Kidney (tissue), 14 donors: ENCODE measurements around the gene PSMC6. TPM values are rescaled to one million over a fixed set of nuclear protein-coding genes. Genes with fewer than 3 reads are reported as not detected.

ENCODE experiments used
- DNase-seq, 5 donors: peaks; one replicate each; pipeline ENCODE4 v3.0.0-alpha.2; 2013 to 2020
- FAIRE-seq: peaks from 2 replicates; lab custom pipeline; 2012; peaks lifted over from hg19 to GRCh38; lab: Jason Lieb, UNC
- H3K27ac ChIP-seq, 2 donors: one replicate each; pipeline ENCODE4 v1.7.0; 2013; ENCODE audit warnings: low read depth in 2 of 2, low read length in 2 of 2, inconsistent platforms in 1 of 2
- H3K27me3 ChIP-seq: one replicate; pipeline ENCODE4 v1.7.1; 2013; ENCODE audit warnings: low read length, inconsistent platforms; ENCODE audit not compliant: control insufficient read depth, insufficient read depth
- H3K36me3 ChIP-seq, 3 donors: one replicate each; pipeline versions ENCODE4 v1.7.0 to v1.7.1; 2013; ENCODE audit warnings: low read length in 3 of 3, control low read depth in 1 of 3, inconsistent platforms in 1 of 3; ENCODE audit not compliant: insufficient read depth in 3 of 3, control insufficient read depth in 2 of 3
- H3K4me1 ChIP-seq, 3 donors: one replicate each; pipeline versions ENCODE4 v1.7.0 to v1.7.1; 2013; ENCODE audit warnings: low read length in 3 of 3, inconsistent platforms in 1 of 3, low read depth in 1 of 3; ENCODE audit not compliant: control insufficient read depth in 2 of 3, insufficient read depth in 2 of 3
- H3K4me3 ChIP-seq, 3 donors: one replicate each; pipeline versions ENCODE4 v1.7.0 to v1.8.1; 2013; ENCODE audit warnings: low read length in 3 of 3, control low read depth in 1 of 3, inconsistent platforms in 1 of 3
- H3K9ac ChIP-seq, 3 donors: one replicate each; pipeline versions ENCODE4 v1.7.0 to v1.7.1; 2013; ENCODE audit warnings: low read length in 3 of 3, control low read depth in 1 of 3, inconsistent platforms in 1 of 3
- H3K9me3 ChIP-seq, 3 donors: one replicate each; pipeline versions ENCODE4 v1.7.0 to v1.7.1; 2013; ENCODE audit warnings: low read length in 3 of 3, control low read depth in 1 of 3, inconsistent platforms in 1 of 3; ENCODE audit not compliant: control insufficient read depth in 2 of 3, insufficient read depth in 1 of 3
- intact Hi-C: fragments of 100-400 bp; cut with DNase I; formaldehyde crosslinking; loops from one replicate; pipeline ENCODE4 v1.11.1; 2022
- polyA plus RNA-seq: library from polyadenylated mRNA; stranded (reverse); fragments of 350-450 nt; fragmentation: Illumina TruSeq; extraction: RNeasy Lipid Tissue Mini Kit (QIAGEN cat#74804); gene quantifications from one replicate; pipeline ENCODE4 v1.2.3, GENCODE V29; 2014; ENCODE audit warnings: low read depth, low replicate concordance; ENCODE audit not compliant: insufficient read depth
- total RNA-seq: library from RNA; stranded (reverse); fragmentation: NEBNext Ultra II Directional; extraction: Animal tissue kit (Norgen Biotek cat#: 25700); gene quantifications from one replicate; pipeline ENCODE4 v1.2.1, GENCODE V29; 2021
- TF ChIP-seq, protein P1 (sequence below): IDR thresholded peaks from 3 replicates; pipeline ENCODE4 v1.5.1; 2012; ENCODE audit warnings: mild to moderate bottlenecking, moderate library complexity, borderline replicate concordance; ENCODE audit not compliant: insufficient read depth; ENCODE audit errors: extremely low read depth
- donor health status: control.
- donor health status: control.
- donor health status: control.
- donor health status: control.
- donor health status: control.
- donor health status: DM: yes; HTN: yes; CAD: no.
- donor health status: Normal renal cell carcinoma (clear cell type).

PSMC6 gene
- total and polyA plus RNA-seq, 2 donors from 2014 or later, result 66.3 to 81.4 TPM

DNA sequence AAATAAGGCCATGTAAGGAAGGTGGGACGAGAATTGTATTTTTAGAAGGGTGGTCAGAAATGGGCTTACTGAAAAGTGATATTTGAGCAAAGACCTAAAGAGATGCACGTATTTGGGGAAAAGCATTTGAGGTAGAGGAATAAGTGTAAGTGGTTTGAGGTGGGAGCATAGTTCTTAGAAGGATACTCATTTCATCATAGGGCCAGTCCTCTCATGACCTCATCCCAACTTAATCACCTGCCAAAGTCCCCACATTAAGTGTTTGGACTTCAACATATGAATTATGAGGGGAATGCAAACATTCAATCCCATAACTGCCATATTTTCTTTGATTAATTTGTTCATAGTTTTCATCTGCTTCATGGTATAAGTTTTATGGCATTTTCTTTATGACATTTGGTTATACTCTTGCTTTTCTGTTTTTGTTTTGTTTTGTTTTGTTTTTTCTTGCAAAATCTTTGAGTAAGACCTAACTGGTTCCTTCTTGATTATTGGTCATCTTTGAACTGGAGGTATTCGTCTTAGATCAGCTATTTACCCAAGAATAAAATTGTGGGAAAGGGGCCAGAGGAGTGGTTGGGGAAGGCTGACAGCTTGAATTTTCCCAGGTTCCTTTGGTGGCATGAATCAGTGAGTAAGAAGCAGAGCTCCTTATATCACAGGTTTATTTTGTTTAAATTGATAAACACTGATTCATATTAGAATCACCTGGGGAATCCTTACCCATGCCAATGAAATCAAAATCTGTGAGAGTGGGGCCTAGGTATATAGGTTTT is 60.2 kb downstream of the PSMC6 start:
- Histone ChIP-seq H3K9me3 (no peaks in the 10 kb centered on the region), H3K27ac (no peak overlapping the region), H3K4me1 (no peaks in the 10 kb centered on the region), H3K36me3 (peaks cover 2 to 16% (median 7%) of the 10 kb centered on the region in 3 donors), H3K27me3 (no peaks in the 10 kb centered on the region), H3K4me3 (no peak overlapping the region), H3K9ac (no peak overlapping the region)
- FAIRE-seq (no peak), DNase-seq (no peak)
- TF ChIP-seq, protein P1, sequence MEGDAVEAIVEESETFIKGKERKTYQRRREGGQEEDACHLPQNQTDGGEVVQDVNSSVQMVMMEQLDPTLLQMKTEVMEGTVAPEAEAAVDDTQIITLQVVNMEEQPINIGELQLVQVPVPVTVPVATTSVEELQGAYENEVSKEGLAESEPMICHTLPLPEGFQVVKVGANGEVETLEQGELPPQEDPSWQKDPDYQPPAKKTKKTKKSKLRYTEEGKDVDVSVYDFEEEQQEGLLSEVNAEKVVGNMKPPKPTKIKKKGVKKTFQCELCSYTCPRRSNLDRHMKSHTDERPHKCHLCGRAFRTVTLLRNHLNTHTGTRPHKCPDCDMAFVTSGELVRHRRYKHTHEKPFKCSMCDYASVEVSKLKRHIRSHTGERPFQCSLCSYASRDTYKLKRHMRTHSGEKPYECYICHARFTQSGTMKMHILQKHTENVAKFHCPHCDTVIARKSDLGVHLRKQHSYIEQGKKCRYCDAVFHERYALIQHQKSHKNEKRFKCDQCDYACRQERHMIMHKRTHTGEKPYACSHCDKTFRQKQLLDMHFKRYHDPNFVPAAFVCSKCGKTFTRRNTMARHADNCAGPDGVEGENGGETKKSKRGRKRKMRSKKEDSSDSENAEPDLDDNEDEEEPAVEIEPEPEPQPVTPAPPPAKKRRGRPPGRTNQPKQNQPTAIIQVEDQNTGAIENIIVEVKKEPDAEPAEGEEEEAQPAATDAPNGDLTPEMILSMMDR, result no peak
- intact Hi-C loops, result no loop called here

DNA sequence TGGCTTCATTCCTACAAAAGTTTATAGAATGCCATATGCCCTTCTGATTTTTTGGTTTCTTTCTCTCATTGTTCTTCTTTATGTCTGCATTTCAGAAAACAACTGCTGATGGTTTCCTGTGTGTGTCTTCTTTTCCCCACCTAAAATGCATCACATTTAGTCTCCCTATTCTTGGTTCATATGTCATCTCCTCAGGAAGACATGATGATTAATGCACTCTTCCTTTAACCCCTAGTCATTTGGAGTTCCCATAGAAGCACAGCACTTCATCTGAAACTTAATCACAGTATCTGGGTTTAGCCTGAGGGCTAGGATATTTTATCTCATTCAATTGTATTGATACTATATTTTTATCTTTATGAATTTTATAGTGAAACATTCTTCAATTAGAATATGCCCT is 62.9 kb downstream of the PSMC6 start:
- Histone ChIP-seq H3K9me3 (no peaks in the 10 kb centered on the region), H3K27me3 (no peaks in the 10 kb centered on the region), H3K27ac (no peak overlapping the region), H3K4me1 (no peaks in the 10 kb centered on the region), H3K4me3 (no peak overlapping the region), H3K36me3 (peaks cover 2 to 19% (median 9%) of the 10 kb centered on the region in 3 donors), H3K9ac (no peak overlapping the region)
- no peak for FAIRE-seq
- intact Hi-C loops, result no loop called here
- TF ChIP-seq, protein P1, result no peak
- no peak for DNase-seq

- FAIRE-seq, result no peak
- intact Hi-C loops, result no loop called here
- Histone ChIP-seq H3K4me1 (no peaks in the 10 kb centered on the region), H3K9me3 (no peaks in the 10 kb centered on the region), H3K4me3 (no peak overlapping the region), H3K27me3 (no peaks in the 10 kb centered on the region), H3K27ac (no peak overlapping the region), H3K36me3 (peaks cover 2 to 14% (median 2%) of the 10 kb centered on the region in 3 donors), H3K9ac (no peak overlapping the region)
- TF ChIP-seq, protein P1, result no peak
- DNase-seq, result no peak
These were observed 69.8 kb downstream of the PSMC6 start for GRCh38 chr14:52776816-52777215.

Other genes with a start within 250 kb of the PSMC6 start
- 7.3 TPM for gene TXNDC16, start 154.7 kb upstream of the PSMC6 start, total RNA-seq
- 2.6 TPM for gene TXNDC16, start 154.7 kb upstream of the PSMC6 start, polyA plus RNA-seq
- 0.54 TPM for gene GPR137C, start 154.4 kb upstream of the PSMC6 start, total RNA-seq
- 0.24 TPM for gene GPR137C, start 154.4 kb upstream of the PSMC6 start, polyA plus RNA-seq
- gene ERO1A, start 11.6 kb upstream of the PSMC6 start, total RNA-seq, result 40.5 TPM
- gene ERO1A, start 11.6 kb upstream of the PSMC6 start, polyA plus RNA-seq, result 8.6 TPM
- gene STYX, start 23.0 kb downstream of the PSMC6 start, total RNA-seq, result 11.5 TPM
- gene STYX, start 23.0 kb downstream of the PSMC6 start, polyA plus RNA-seq, result 4.3 TPM
- 22.2 TPM for gene GNPNAT1, start 84.4 kb downstream of the PSMC6 start, total RNA-seq
- 13.8 TPM for gene GNPNAT1, start 84.4 kb downstream of the PSMC6 start, polyA plus RNA-seq
- gene FERMT2, start 243.8 kb downstream of the PSMC6 start, total RNA-seq, result 78.2 TPM
- gene FERMT2, start 243.8 kb downstream of the PSMC6 start, polyA plus RNA-seq, result 46.2 TPM